GM12801 (cell line): ENCODE measurements around the gene SORCS2.

Source experiments
- CTCF ChIP-seq: IDR thresholded peaks from one replicate; pipeline ENCODE4 v1.5.1; 2011; ENCODE audit warnings: control low read depth; ENCODE audit not compliant: insufficient read length; ENCODE audit errors: extremely low read depth

Gene SORCS2

GRCh38 chr4:7328162-7328912 is 136.0 kb downstream of the SORCS2 start:
- TF ChIP-seq CTCF = no peak

- no peak for TF ChIP-seq CTCF
Measured at GRCh38 chr4:7328913-7329638, 136.7 kb downstream of the SORCS2 start.

- no peak for TF ChIP-seq CTCF
Measured at GRCh38 chr4:7330031-7330596, 137.8 kb downstream of the SORCS2 start.

DNA sequence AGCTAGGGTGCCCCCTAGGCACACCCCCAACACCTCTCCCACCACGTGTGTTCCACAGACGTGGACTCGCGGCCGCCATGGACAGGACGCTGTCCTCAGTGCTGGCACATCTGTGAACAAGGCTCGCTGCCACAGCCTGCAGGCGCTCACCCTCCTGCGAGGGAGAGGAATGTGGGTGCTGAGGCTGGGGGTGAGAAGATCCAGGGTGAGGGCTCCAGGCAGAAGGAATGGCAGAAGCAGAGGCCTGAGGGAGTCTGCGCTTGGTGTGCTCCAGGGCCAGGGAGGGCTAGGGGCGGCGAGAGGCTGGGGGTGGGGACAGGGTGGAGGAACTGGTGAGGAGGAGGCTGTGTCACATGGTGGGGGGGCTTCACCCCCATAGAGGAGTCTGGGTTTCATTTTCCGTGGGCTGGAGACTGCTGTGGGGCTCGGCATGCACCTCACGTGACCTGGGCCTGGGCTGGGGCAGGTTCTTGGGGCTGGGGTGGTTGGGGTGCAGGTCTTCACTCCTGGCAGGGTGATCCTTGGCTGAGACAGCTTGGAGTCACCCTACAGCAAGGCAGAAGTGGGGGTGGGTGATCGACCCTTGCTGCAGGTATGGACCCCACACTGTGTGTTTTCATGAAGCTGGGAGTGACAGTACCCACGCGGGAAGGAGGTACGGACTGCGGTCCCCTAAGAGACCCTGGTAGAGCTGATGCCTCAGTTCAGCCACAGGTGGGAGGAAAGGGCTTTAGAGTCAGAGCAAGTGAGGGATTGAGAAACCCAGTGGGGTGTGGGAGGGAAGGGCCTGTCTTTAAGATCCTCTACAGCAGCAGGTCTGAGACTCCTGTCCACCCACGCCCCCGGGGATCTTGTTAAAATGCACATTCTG is 138.7 kb downstream of the SORCS2 start:
- no peak for TF ChIP-seq CTCF

DNA sequence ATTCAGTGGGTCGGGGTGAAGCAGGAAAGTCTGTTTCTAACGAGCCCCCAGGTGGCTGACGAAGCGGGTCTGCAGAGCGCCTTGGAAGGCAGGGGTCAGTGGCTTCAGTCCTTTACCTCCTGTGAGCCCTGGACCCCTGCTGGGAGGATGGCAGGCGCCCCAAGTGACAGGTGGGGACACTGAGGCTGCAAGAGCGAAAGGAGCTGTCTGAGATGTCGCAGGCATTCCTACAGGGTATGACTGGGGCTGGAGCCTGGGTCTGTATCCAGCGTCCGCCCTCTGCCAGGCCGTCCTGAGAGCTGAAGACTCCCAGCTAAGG is 139.3 kb downstream of the SORCS2 start:
- TF ChIP-seq CTCF = no peak

- no peak for TF ChIP-seq CTCF
Measured at GRCh38 chr4:7332216-7333023, 140.1 kb downstream of the SORCS2 start.
